ENCODE measurements around the gene CSNK1A1.

CSNK1A1 gene

DNA sequence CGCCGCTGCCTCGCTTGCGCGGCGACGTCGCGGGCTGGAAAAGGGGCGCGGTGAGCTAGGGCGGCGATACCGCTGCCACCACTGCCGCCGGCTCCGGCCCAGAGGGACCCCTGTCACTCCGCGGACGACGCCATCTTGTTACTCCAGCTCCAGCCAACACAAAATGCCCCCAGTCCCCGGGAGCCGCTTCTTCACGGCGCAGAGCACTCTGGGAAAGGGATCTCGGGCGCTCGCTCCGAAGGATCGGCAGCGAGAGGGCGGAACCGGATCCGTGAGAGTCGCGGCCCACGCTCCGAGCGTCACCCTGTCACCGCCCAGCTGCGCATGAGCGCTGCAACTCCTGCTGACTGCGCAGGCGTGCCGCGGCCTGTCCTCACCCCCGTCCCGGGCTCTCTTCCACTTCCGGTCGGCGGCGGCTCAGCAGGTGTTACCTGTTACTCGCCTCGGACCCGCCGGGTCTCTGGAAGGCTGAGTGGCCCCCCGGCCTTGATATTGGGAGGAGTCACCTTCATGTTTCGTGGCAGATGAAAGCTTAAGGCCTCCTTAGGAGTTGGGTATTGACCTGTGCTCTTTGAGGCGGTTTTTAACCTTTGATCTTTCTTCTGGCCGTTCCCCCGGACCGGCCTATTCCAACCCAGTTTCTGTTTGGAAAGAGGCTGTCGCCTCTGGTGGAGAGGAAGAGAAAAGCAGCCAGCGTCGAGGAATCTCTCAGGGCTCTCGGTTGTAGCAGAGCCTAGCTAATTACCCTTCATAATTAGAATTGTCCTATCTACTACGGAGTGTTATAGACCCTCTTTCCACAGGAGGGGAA lies at the start of gene CSNK1A1:
Gene CSNK1A1, minus strand, starts transcription at position 213 of the 811 bp plus-strand sequence. CDS start 475 bp downstream, outside the sequence.
- Histone ChIP-seq H3K79me2 (ENCODE audit: insufficient read depth, low read length) (peaks cover 48% of the 10 kb centered on the region), H3K9me3 (ENCODE audit: insufficient read depth, low read depth, low read length) (no peaks in the 10 kb centered on the region), H3K36me3 (ENCODE audit: insufficient read depth, low read length) (peaks cover 29% of the 10 kb centered on the region), H3K9me2 (replicated peaks; ENCODE audit: low read depth, low read length) (no peaks in the 10 kb centered on the region), H3F3A (ENCODE audit: low read depth) (no peaks in the 10 kb centered on the region), H2AFZ (ENCODE audit: low read length) (peak within 1 kb of the TSS; percentile 89), H3K4me3 (ENCODE audit: low read length, poor library complexity, severe bottlenecking) (peak within 1 kb of the TSS; percentile 91), H4K20me1 (ENCODE audit: insufficient read depth, low read length, poor library complexity, severe bottlenecking) (peaks cover 36% of the 10 kb centered on the region), H3K27me3 (ENCODE audit: insufficient read depth, low read length, poor library complexity, severe bottlenecking) (peaks cover 16% of the 10 kb centered on the region), H3K9ac (ENCODE audit: low read depth, low read length, poor library complexity, severe bottlenecking) (peak within 1 kb of the TSS; percentile 100), H3K4me2 (ENCODE audit: low read depth, low read length, poor library complexity, severe bottlenecking) (peak within 1 kb of the TSS; percentile 93), H3K4me1 (ENCODE audit: insufficient read depth, low read length, poor library complexity, severe bottlenecking) (peaks cover 27% of the 10 kb centered on the region)
- peak; percentile 83 for TF ChIP-seq CTCF (conservative IDR thresholded peaks at IDR 0.05; ENCODE audit: low read length)
- no peak for TF ChIP-seq EZH2phosphoT487 (IDR thresholded peaks at IDR 0.05; ENCODE audit: borderline replicate concordance)

GRCh38 chr5:149600932-149601331 lies 49.7 kb upstream of the CSNK1A1 start:
- no peaks in the 10 kb centered on the region for H4K20me1 ChIP-seq (ENCODE audit: insufficient read depth, low read length, poor library complexity, severe bottlenecking)
- no peaks in the 10 kb centered on the region for H3F3A ChIP-seq (ENCODE audit: low read depth)
- H3K27me3 ChIP-seq (ENCODE audit: insufficient read depth, low read length, poor library complexity, severe bottlenecking), result no peaks in the 10 kb centered on the region
- no peaks in the 10 kb centered on the region for H3K9me2 ChIP-seq (replicated peaks; ENCODE audit: low read depth, low read length)
- no peak overlapping the region for H3K4me3 ChIP-seq (ENCODE audit: low read length, poor library complexity, severe bottlenecking)
- H3K79me2 ChIP-seq (ENCODE audit: insufficient read depth, low read length), result no peaks in the 10 kb centered on the region
- no peak overlapping the region for H3K4me2 ChIP-seq (ENCODE audit: low read depth, low read length, poor library complexity, severe bottlenecking)
- no peaks in the 10 kb centered on the region for H3K36me3 ChIP-seq (ENCODE audit: insufficient read depth, low read length)
- TF ChIP-seq CTCF (conservative IDR thresholded peaks at IDR 0.05; ENCODE audit: low read length), result no peak
- no peak for TF ChIP-seq EZH2phosphoT487 (IDR thresholded peaks at IDR 0.05; ENCODE audit: borderline replicate concordance)
- H2AFZ ChIP-seq (ENCODE audit: low read length), result no peak overlapping the region
- H3K4me1 ChIP-seq (ENCODE audit: insufficient read depth, low read length, poor library complexity, severe bottlenecking), result peaks cover 8% of the 10 kb centered on the region
- no peaks in the 10 kb centered on the region for H3K9me3 ChIP-seq (ENCODE audit: insufficient read depth, low read depth, low read length)
- no peak overlapping the region for H3K9ac ChIP-seq (ENCODE audit: low read depth, low read length, poor library complexity, severe bottlenecking)

- no peaks in the 10 kb centered on the region for H3K36me3 ChIP-seq (ENCODE audit: insufficient read depth, low read length)
- H3K79me2 ChIP-seq (ENCODE audit: insufficient read depth, low read length), result no peaks in the 10 kb centered on the region
- no peaks in the 10 kb centered on the region for H3K27me3 ChIP-seq (ENCODE audit: insufficient read depth, low read length, poor library complexity, severe bottlenecking)
- no peaks in the 10 kb centered on the region for H3K9me3 ChIP-seq (ENCODE audit: insufficient read depth, low read depth, low read length)
- no peaks in the 10 kb centered on the region for H4K20me1 ChIP-seq (ENCODE audit: insufficient read depth, low read length, poor library complexity, severe bottlenecking)
- H3K4me3 ChIP-seq (ENCODE audit: low read length, poor library complexity, severe bottlenecking), result no peak overlapping the region
- no peak overlapping the region for H3K4me2 ChIP-seq (ENCODE audit: low read depth, low read length, poor library complexity, severe bottlenecking)
- H3K9ac ChIP-seq (ENCODE audit: low read depth, low read length, poor library complexity, severe bottlenecking), result no peak overlapping the region
- peaks cover 6% of the 10 kb centered on the region for H3K4me1 ChIP-seq (ENCODE audit: insufficient read depth, low read length, poor library complexity, severe bottlenecking)
- H3F3A ChIP-seq (ENCODE audit: low read depth), result no peaks in the 10 kb centered on the region
- TF ChIP-seq EZH2phosphoT487 (IDR thresholded peaks at IDR 0.05; ENCODE audit: borderline replicate concordance), result no peak
- no peak for TF ChIP-seq CTCF (conservative IDR thresholded peaks at IDR 0.05; ENCODE audit: low read length)
- no peak overlapping the region for H2AFZ ChIP-seq (ENCODE audit: low read length)
- no peaks in the 10 kb centered on the region for H3K9me2 ChIP-seq (replicated peaks; ENCODE audit: low read depth, low read length)
Observed at GRCh38 chr5:149599375-149599774, 48.1 kb upstream of the CSNK1A1 start.

All from Loucy (cell line).